Activated CD4-positive, alpha-beta T cell treated with anti-CD3 and anti-CD28 coated beads, Interleukin-2, amount 10 ng/mL, durations not matched to agents 24 days and 14 days (primary cell): ENCODE measurements around the gene RNPEP. TPM values are rescaled to one million over a fixed set of nuclear protein-coding genes. Genes with fewer than 3 reads are reported as not detected.
"Not testable (repeated sequence)": the region's sequence is repeated elsewhere in the genome, so short reads cannot be mapped to it uniquely, and the experiment has no call there.

Experiments
- DNase-seq: peaks from one replicate; pipeline ENCODE4 v3.0.0; 2022
- H3K27ac Mint-ChIP-seq: one replicate; pipeline ENCODE4 v1.8.0; 2022; ENCODE audit warnings: mild to moderate bottlenecking, mixed read lengths
- H3K27me3 Mint-ChIP-seq: one replicate; pipeline ENCODE4 v1.8.0; 2022; ENCODE audit warnings: mixed read lengths
- H3K36me3 Mint-ChIP-seq: one replicate; pipeline ENCODE4 v1.8.0; 2022; ENCODE audit warnings: low read depth, mild to moderate bottlenecking, mixed read lengths
- H3K4me1 Mint-ChIP-seq: one replicate; pipeline ENCODE4 v1.8.0; 2021; ENCODE audit warnings: mixed read lengths
- H3K4me3 Mint-ChIP-seq: one replicate; pipeline ENCODE4 v1.8.0; 2022; ENCODE audit warnings: mild to moderate bottlenecking, moderate library complexity, mixed read lengths
- H3K9me3 Mint-ChIP-seq: one replicate; pipeline ENCODE4 v1.8.0; 2021; ENCODE audit warnings: mixed read lengths
- intact Hi-C: fragments of 100-400 bp; cut with micrococcal nuclease; formaldehyde crosslinking; loops from one replicate; pipeline ENCODE4 v1.15.1; 2023
- total RNA-seq: library from RNA; stranded (reverse); gene quantifications from 2 replicates; pipeline ENCODE4 v1.2.3, GENCODE V29; 2022

RNPEP gene
- 34.2 and 36.1 TPM in 2 replicates for total RNA-seq

- Mint-ChIP-seq H3K36me3 (peaks cover 2% of the 10 kb centered on the region), H3K27me3 (peaks cover 12% of the 10 kb centered on the region), H3K4me1 (peaks cover 22% of the 10 kb centered on the region), H3K4me3 (peak within 1 kb of the TSS; percentile 93), H3K27ac (peak within 1 kb of the TSS; percentile 85), H3K9me3 (no peaks in the 10 kb centered on the region)
- intact Hi-C loops = loop anchor here (1.0 kb wide), 1 partner anchor 28 kb away; the partner anchor contains the start of gene TIMM17A
- DNase-seq = peak; percentile 89
Observed at GRCh38 chr1:201982623-201983379, at the start of gene RNPEP. Gene RNPEP (plus strand): TSS chr1:201982648. CDS start chr1:201982667, 19 bp downstream.

- intact Hi-C loops = no loop called here
- no peak overlapping the region for H3K27ac Mint-ChIP-seq
- no peak for DNase-seq
- no peak overlapping the region for H3K4me3 Mint-ChIP-seq
- no peaks in the 10 kb centered on the region for H3K9me3 Mint-ChIP-seq
- peaks cover 20% of the 10 kb centered on the region for H3K27me3 Mint-ChIP-seq
- no peaks in the 10 kb centered on the region for H3K36me3 Mint-ChIP-seq
- no peaks in the 10 kb centered on the region for H3K4me1 Mint-ChIP-seq
Observed at GRCh38 chr1:201933840-201934430, 48.5 kb upstream of the RNPEP start.

DNA sequence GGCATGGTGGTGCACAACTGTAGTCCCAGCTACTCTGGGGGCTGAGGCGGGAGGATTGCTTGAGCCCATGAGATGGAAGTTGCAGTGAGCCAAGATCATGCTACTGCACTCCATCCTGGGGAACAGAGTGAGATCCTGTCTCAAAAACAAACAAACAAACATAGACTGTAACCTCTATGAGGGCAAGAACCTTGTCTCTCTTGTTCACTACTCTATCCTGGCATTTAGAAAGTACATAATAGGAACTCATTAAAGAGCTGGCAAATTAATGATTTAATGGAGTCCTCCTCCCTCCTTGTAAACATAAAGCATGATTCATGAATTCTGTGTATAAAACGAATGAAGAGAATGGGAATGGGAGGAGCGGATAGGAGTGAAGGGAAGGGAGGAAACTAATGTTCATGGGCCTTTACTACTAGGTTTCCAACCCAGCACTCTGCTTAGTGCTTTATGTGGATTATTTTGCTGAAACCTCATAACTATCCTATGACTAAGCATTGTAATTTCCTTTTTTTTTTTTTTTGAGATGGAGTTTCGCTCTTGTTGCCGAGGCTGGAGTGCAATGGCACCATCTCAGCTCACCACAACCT lies 44.7 kb upstream of the RNPEP start:
- intact Hi-C loops = no loop called here
- Mint-ChIP-seq H3K4me3 (no peak overlapping the region), H3K4me1 (no peaks in the 10 kb centered on the region), H3K27me3 (peaks cover 21% of the 10 kb centered on the region), H3K9me3 (no peaks in the 10 kb centered on the region), H3K27ac (no peak overlapping the region), H3K36me3 (no peaks in the 10 kb centered on the region)
- no peak for DNase-seq

- intact Hi-C loops = no loop called here
- Mint-ChIP-seq H3K27me3 (peaks cover 25% of the 10 kb centered on the region), H3K9me3 (no peaks in the 10 kb centered on the region), H3K36me3 (no peaks in the 10 kb centered on the region), H3K4me3 (no peak overlapping the region), H3K27ac (no peak overlapping the region), H3K4me1 (no peaks in the 10 kb centered on the region)
- no peak for DNase-seq
Observed at GRCh38 chr1:201938440-201939035, 43.9 kb upstream of the RNPEP start.

DNA sequence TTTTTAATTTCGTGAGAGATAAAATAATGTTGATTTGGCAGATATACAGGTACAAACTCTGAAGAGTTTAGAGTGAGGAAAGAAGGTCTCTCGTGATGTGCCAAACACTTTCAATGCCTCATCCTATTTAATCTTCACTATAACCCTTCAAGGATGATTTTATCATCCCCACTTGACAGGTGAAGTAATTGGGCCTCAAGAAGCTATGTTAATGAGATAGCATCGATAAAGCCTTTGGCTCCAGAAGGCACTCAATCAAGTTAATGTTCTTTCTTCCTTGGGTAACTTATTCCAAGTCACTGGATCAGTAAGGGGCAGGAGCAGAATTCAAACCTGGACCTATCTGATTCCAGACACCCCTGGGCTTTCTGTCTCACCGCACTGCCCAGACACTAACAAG lies 43.3 kb upstream of the RNPEP start:
- intact Hi-C loops = no loop called here
- Mint-ChIP-seq H3K4me3 (no peak overlapping the region), H3K4me1 (no peaks in the 10 kb centered on the region), H3K27me3 (peaks cover 28% of the 10 kb centered on the region), H3K27ac (no peak overlapping the region), H3K9me3 (no peaks in the 10 kb centered on the region), H3K36me3 (no peaks in the 10 kb centered on the region)
- no peak for DNase-seq

- Mint-ChIP-seq H3K4me3 (no peak overlapping the region), H3K9me3 (no peaks in the 10 kb centered on the region), H3K4me1 (no peaks in the 10 kb centered on the region), H3K36me3 (no peaks in the 10 kb centered on the region), H3K27ac (no peak overlapping the region), H3K27me3 (peaks cover 28% of the 10 kb centered on the region)
- no peak for DNase-seq
- intact Hi-C loops = no loop called here
Observed at GRCh38 chr1:201939574-201939973, 42.9 kb upstream of the RNPEP start.

DNA sequence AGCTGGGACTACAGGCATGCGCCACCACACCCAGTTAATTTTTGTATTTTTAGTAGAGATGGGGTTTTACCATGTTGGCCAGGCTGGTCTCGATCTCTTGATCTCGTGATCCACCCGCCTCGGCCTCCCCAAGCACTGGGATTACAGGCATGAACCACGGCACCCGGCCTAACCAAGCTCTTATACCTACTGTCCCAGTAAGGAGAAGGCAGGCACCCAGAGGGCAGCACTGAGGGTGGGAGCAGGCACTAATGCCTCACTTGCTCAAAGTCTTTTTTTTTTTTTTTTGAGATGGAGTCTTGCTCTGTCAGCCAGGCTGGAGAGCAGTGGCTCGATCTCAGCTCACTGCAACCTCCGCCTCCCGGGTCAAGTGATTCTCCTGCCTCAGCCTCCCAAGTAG lies 42.1 kb upstream of the RNPEP start:
- H3K27ac Mint-ChIP-seq, intact Hi-C loops: not testable (repeated sequence)

DNA sequence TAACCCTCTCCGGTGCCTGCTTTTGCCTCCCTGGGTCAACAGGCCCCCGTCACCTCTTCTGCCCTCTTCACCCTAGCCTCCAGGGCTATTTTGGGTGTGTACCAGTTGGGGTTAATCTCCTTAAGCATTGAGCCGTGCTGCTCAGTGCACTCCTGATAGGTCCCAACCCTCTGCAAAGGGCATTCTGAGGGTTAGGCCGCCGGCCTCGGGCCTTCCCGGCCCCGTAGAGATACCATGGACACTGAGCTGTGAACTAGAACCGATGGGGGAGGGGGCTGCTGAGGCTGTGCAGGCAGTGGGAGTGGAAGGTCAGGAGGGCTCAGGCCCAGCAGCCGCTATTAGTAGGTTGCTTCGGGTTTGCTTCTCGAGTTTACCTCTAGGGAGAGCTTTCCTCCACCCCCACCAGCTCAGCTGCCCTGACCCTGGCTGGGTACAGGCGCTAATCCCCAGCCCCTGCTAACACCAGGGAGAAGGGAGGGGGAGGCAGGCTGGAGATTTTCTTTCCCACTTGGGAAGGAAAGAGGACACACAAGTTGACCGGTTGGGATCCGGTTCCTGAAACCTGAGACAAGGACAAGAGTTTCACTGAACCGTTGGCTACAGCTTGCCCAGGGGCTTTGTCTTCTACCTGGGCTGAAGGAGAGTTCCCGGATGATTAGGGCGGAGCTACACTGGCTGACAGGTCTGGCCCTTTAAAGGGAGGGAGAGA lies 40.9 kb upstream of the RNPEP start:
- H3K36me3 Mint-ChIP-seq = no peaks in the 10 kb centered on the region
- intact Hi-C loops = no loop called here
- H3K4me3 Mint-ChIP-seq = no peak overlapping the region
- H3K4me1 Mint-ChIP-seq = peaks cover 7% of the 10 kb centered on the region
- H3K9me3 Mint-ChIP-seq = no peaks in the 10 kb centered on the region
- H3K27me3 Mint-ChIP-seq = peaks cover 38% of the 10 kb centered on the region
- no peak overlapping the region for H3K27ac Mint-ChIP-seq
- DNase-seq = no peak

More for the DNA sequence above, 42.1 kb upstream of the RNPEP start:
- not testable (repeated sequence) for H3K4me3 Mint-ChIP-seq, DNase-seq, H3K4me1 Mint-ChIP-seq, H3K9me3 Mint-ChIP-seq, H3K36me3 Mint-ChIP-seq
- peaks cover 29% of the 10 kb centered on the region for H3K27me3 Mint-ChIP-seq

GRCh38 chr1:201942129-201942495 lies 40.3 kb upstream of the RNPEP start:
- Mint-ChIP-seq H3K4me3 (no peak overlapping the region), H3K27me3 (peaks cover 44% of the 10 kb centered on the region), H3K27ac (no peak overlapping the region), H3K9me3 (no peaks in the 10 kb centered on the region), H3K4me1 (peaks cover 9% of the 10 kb centered on the region), H3K36me3 (no peaks in the 10 kb centered on the region)
- intact Hi-C loops = no loop called here
- no peak for DNase-seq

DNA sequence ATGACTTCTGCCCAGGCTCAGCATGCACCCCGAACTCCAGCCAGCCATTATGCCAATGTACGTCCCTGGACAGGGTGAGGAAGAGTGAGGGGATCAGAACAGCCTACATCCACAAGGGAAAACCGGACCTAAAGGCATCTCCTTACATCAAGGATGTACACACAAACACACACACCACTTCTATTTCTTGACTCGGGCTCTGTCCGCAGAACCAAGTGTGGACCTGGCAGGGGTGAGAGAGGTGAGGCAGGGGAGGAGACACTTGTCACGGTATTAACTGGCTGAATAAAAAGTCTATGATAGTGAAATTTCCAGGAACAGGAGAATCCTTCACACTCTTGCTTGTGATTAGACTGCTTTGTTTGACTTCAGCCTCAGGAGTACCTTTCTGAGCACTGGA lies 38.4 kb upstream of the RNPEP start:
- Mint-ChIP-seq H3K9me3 (no peaks in the 10 kb centered on the region), H3K4me3 (no peak overlapping the region), H3K36me3 (no peaks in the 10 kb centered on the region), H3K27me3 (peaks cover 56% of the 10 kb centered on the region), H3K27ac (no peak overlapping the region), H3K4me1 (peaks cover 9% of the 10 kb centered on the region)
- intact Hi-C loops = no loop called here
- DNase-seq = no peak

DNA sequence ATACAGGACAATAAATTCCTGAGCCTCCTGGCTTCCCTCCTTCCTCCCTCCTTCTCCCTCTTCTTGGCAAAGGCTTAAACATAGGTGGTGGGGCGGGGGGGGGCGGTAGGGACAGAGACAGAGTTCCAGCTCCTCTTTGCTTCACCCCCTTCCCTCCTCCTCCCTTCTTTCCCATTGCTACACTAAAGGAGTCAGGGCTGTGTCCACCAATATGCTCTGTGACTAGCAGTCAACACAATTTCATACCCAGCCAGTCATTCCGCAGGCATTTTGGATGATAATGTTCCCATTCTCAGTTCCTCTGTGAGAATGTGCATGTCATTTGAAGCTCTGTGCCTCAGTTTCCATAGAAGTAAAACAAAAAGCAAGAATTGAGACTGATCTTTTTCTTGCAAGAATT lies 37.8 kb upstream of the RNPEP start:
- Mint-ChIP-seq H3K27ac (no peak overlapping the region), H3K9me3 (no peaks in the 10 kb centered on the region), H3K36me3 (no peaks in the 10 kb centered on the region), H3K4me3 (no peak overlapping the region), H3K4me1 (peaks cover 9% of the 10 kb centered on the region), H3K27me3 (peaks cover 58% of the 10 kb centered on the region)
- no peak for DNase-seq
- intact Hi-C loops = no loop called here

- peaks cover 58% of the 10 kb centered on the region for H3K27me3 Mint-ChIP-seq
Observed at GRCh38 chr1:201945157-201945556, 37.3 kb upstream of the RNPEP start.

GRCh38 chr1:201945863-201946223 lies 36.6 kb upstream of the RNPEP start:
- H3K27ac Mint-ChIP-seq = no peak overlapping the region
- intact Hi-C loops = no loop called here
- H3K27me3 Mint-ChIP-seq = peaks cover 58% of the 10 kb centered on the region
- no peaks in the 10 kb centered on the region for H3K36me3 Mint-ChIP-seq
- DNase-seq = no peak
- no peak overlapping the region for H3K4me3 Mint-ChIP-seq
- no peaks in the 10 kb centered on the region for H3K9me3 Mint-ChIP-seq
- peaks cover 9% of the 10 kb centered on the region for H3K4me1 Mint-ChIP-seq

More at GRCh38 chr1:201945157-201945556, 37.3 kb upstream of the RNPEP start:
- Mint-ChIP-seq H3K9me3 (no peaks in the 10 kb centered on the region), H3K36me3 (no peaks in the 10 kb centered on the region), H3K27ac (no peak overlapping the region), H3K4me1 (peaks cover 9% of the 10 kb centered on the region), H3K4me3 (no peak overlapping the region)
- no peak for DNase-seq
- intact Hi-C loops = no loop called here
